Activated T-cell treated with anti-CD3 and anti-CD28 coated beads, Interleukin-2, amount 50 U/mL, for 48 hours (primary cell): ENCODE data around the gene MARCHF6.
"Not testable (repeated sequence)": the region's sequence is repeated elsewhere in the genome, so short reads cannot be mapped to it uniquely, and the experiment has no call there.

ENCODE experiments used
- DNase-seq, 2 experiments: peaks; one replicate each; pipeline ENCODE4 v3.0.0-alpha.2; 2020

MARCHF6 gene

DNA sequence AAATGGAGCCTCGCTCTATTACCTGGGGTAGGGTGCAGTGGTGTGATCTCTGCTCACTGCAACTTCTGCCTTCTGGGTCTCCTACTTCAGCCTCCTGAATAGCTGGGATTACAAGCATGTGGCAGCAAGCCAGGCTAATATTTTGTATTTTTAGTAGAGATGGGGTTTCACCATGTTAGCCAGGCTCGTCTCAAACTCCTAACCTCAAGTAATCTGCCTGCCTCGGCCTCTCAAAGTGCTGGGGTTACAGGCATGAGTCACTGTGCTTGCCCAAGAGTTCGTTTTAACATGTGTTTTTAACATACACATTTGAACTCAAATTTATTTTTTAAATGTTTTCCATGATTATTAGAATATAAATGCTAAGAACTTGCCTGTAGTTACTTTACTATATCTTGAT, 34.2 kb downstream of the MARCHF6 start:
- no peak for DNase-seq

DNA sequence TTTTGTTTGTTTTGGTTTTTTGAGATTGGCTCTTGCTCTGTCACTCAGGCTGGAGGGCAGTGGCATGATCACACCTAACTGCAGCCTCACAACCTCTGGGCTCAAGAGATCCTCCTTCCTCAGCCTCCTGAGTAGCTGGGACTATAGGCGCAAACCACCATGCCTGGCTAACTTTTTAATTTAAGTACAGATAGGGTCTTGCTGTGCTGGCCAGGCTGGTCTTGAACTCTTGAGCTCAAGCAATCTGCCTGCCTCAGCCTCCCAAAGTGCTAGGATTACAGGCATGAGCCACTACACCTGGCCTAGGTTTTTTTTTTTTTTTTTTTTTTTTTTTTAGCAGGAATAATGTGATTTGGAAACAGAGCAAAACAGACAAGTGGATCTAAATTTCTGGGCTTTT, 37.6 kb downstream of the MARCHF6 start:
- DNase-seq: no peak

DNA sequence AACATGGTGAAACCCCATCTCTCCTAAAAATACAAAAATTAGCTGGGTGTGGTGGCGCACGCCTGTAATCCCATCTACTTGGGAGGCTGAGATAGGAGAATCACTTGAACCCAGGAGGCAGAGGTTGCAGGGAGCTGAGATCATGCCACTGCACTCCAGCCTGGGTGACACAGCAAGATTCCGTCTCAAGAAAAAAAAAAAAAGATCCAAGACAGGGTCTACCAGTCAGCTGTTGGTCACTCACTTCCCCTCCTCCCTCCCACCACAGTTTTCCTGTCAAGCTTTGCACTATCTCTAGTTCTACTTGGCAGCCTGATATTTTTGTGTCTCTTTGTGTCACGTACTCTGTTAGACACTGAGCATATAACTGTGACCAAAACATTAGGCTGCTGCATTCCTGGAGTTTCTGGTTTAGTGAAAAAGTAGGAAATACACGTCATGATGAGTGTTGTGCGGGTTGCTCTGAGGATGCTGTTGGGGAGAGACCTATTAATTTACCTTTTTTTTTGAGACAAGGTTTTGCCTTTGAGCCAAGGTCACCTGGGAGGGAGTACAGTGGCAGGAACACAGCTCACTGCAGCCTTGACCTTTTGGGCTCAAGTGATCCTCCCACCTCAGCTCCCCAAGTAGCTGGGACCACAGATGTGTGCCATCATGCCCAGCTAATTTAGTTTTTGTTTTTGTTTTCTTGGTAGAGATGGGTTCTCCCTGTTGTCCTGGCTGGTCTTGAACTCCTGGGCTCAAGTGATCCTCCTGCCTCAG, 39.3 kb downstream of the MARCHF6 start:
- not testable (repeated sequence) for DNase-seq

DNA sequence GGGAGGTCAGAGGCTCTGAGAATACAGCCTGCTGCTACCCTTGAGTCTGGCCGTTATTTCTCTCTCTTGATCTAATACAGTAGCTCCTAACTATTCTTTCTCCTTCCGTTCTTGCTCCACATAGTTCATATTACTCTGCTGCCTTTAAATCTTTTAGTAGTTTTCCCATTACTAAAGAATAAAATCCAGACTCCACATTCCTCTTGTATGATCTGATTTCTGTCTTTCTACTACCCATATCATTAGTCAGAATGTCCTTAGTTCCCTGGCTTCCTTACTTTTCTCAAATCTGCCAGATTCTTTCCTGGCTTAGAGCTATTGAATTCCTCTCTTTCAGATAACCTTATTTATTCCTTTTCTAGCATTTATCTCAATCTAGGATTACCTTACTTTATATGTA, 40.0 kb downstream of the MARCHF6 start:
- no peak for DNase-seq

DNA sequence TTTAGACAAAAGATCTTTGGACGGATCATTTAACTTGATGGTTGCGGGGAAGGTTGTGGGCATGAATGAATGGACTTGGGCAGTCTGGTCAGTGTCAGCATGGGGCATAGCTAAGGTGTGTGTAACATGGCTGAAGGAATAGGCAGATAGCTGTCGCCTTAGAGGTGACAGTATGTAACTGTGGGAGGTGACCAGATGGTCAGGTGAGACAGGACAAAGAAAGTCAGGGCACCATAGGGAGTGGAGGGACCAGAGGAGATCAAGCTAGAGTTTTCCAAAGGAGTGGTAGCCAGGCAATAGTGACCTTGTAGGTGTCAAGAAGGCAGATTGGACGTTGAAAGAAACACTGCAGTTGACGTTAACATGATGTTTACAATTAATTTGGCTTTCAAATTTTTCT, 43.1 kb downstream of the MARCHF6 start:
- DNase-seq: no peak

DNA sequence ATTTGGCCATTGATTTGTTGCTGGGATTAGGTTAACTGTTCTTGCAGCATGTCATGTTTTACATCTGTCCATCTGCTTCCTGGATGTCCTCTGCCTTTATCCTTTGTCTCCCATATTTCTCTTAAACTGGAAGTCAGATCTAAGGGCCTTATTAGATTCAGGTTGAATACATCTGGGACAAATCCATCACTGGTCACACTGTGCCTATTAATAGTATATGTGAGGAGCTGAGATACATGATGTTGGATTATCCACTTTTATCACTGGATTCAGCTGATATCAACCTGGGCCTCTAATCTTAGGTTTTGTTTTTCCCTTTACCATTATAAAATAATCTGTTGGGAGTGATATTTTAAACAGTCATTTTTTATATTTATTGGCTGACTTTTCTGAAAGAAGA, 46.3 kb downstream of the MARCHF6 start:
- no peak for DNase-seq

DNA sequence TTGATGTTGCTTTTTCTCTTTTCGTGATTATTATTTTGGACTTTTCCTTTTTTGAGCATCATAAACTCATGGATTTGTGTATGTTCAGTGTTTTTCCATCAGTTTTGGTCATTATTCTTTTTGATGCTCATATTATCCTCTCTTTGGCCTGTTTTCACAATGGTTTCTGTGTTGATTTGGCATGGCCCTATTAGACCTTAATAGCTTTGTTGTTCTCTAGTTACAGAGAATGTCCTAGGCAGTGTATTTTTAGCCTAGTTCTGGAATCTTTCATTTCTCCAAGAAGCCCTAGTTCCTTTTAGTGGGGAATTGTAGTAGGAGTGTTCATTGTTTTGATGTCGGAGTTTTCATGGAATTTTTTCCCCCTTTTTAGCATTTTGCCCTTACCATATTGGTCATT, 46.9 kb downstream of the MARCHF6 start:
- no peak for DNase-seq

DNA sequence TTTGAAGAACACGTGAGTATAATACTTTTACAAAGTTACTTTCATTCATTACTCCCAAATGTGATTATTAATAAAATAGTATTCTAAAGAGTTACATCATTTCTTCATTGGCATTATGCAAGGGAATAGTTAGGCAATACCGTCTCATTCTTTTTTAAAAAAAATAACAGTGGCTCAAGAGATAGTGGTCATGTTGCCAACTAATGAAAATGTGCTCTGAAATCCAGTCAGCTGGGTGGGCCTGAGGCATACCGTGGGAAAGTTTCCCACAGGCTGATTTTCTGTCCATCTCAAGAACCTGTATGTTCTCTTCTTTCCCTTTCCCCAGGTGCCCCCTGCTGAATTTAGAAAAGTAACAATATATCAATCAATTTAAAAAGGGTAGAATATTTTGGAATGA, 47.3 kb downstream of the MARCHF6 start:
- no peak for DNase-seq

DNA sequence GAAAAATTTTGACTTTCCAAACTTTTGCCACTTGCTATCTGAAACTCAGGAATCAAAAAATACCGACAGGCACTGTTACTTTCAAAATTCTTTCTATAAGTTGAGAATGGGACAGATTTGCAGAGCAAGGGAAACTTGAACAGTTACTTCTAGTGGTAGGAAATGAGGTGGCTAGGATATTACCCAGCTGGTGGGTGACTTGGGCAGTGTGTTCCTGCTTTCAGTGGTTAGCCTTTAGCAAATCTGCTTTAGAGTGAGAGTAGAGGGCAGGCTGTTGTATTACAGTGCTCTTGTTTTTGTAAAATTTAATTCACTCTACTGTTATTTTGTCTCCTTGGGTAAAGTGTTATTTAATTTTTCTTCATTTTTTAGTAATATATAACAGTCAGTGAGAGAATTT, 48.0 kb downstream of the MARCHF6 start:
- DNase-seq: no peak
